RWPE2 (cell line): ENCODE results near the gene TTC27.

Experiments used
- ATAC-seq: fragments of 200-7000 bp; cut with Tn5 transposase; 3 replicates; pipeline ENCODE4 v1.9.1; 2021; ENCODE audit warnings: low read depth
- DNase-seq: peaks from one replicate; pipeline ENCODE4 v3.0.0-alpha.2; 2020; ENCODE audit warnings: low spot score
- H3K27ac ChIP-seq: fragments of 450-650 bp; 2 replicates; pipeline ENCODE4 v1.5.1; 2017; ENCODE audit warnings: mild to moderate bottlenecking; ENCODE audit not compliant: poor library complexity, severe bottlenecking
- H3K27me3 ChIP-seq: fragments of 250-450 bp; sonication (Bioruptor Pico); 2 replicates; pipeline ENCODE4 v1.5.1; 2021; ENCODE audit warnings: mild to moderate bottlenecking, moderate library complexity; ENCODE audit not compliant: insufficient read depth, poor library complexity, severe bottlenecking
- H3K36me3 ChIP-seq: fragments of 250-450 bp; sonication (Bioruptor Pico); 2 replicates; pipeline ENCODE4 v1.5.1; 2020; ENCODE audit warnings: low read depth, mild to moderate bottlenecking, moderate library complexity
- H3K4me1 ChIP-seq: fragments of 250-450 bp; sonication (Bioruptor Pico); 2 replicates; pipeline ENCODE4 v1.5.1; 2021; ENCODE audit warnings: mild to moderate bottlenecking, moderate library complexity; ENCODE audit not compliant: insufficient read depth, poor library complexity, severe bottlenecking
- H3K4me3 ChIP-seq: fragments of 250-450 bp; sonication (Bioruptor Pico); 2 replicates; pipeline ENCODE4 v1.5.1; 2021; ENCODE audit warnings: mild to moderate bottlenecking, moderate library complexity; ENCODE audit not compliant: severe bottlenecking
- H3K9me3 ChIP-seq: fragments of 250-450 bp; sonication (Bioruptor Pico); 2 replicates; pipeline ENCODE4 v1.5.1; 2021; ENCODE audit warnings: mild to moderate bottlenecking, moderate library complexity; ENCODE audit not compliant: severe bottlenecking
- CTCF ChIP-seq: fragments of 450-650 bp; IDR thresholded peaks from one replicate; pipeline ENCODE4 v1.5.1; 2017; ENCODE audit warnings: mild to moderate bottlenecking, moderate library complexity; ENCODE audit not compliant: poor library complexity, severe bottlenecking

Gene TTC27

DNA sequence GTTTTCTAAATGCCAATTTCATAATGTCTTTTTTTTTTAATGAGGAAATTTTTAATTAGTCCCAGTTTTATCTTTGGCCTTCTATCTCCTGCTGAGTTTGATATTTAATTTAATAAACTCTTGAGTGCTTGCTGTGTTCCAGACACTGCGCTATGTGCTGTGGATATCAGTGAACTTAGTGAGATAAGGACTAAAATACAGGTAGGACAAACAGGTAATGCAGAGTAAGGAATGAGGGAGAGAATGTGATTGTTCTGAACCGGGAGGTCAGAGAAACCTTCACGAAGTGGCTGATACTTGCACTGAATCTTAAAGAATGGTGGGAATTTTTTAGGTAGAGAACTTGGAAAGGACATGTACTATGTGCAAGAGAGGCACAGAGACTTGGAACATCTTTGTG, 28.2 kb downstream of the TTC27 start:
- no peaks in the 10 kb centered on the region for H3K27me3 ChIP-seq
- no peak for DNase-seq

GRCh38 chr2:32663864-32664263, 36.0 kb downstream of the TTC27 start:
- no peak for DNase-seq
- no peaks in the 10 kb centered on the region for H3K27me3 ChIP-seq
- no peak for TF ChIP-seq CTCF
- ATAC-seq = no peak
- no peaks in the 10 kb centered on the region for H3K9me3 ChIP-seq
- H3K27ac ChIP-seq = no peak overlapping the region
- no peak overlapping the region for H3K4me3 ChIP-seq
- no peaks in the 10 kb centered on the region for H3K4me1 ChIP-seq
- no peaks in the 10 kb centered on the region; the same call in 1 of the 2 replicates for H3K36me3 ChIP-seq

More for the DNA sequence above, 28.2 kb downstream of the TTC27 start:
- H3K27ac ChIP-seq = no peak overlapping the region
- peaks cover 16% of the 10 kb centered on the region for H3K36me3 ChIP-seq
- H3K4me3 ChIP-seq = no peak overlapping the region
- no peaks in the 10 kb centered on the region for H3K4me1 ChIP-seq
- no peak for ATAC-seq
- no peaks in the 10 kb centered on the region for H3K9me3 ChIP-seq
- TF ChIP-seq CTCF = no peak

DNA sequence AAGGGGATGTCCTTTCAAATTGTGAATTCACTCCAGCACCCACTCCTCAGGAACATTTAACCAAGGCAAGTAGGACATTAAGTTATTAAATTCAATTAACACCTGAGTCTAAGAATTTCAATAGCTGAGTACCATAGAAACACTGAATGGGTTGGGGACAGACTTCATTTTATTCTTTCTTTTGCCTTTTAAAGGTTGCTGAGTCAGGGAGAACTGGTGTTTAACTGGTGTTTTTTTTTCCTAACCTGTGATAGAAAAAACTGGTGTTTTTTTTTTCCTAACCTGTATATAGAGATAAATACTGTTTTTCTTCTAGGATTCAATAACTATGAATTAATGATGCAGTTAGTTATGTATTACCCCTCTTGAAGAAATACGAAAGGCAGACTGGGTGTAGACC, 38.9 kb downstream of the TTC27 start:
- no peaks in the 10 kb centered on the region for H3K36me3 ChIP-seq
- H3K9me3 ChIP-seq = no peaks in the 10 kb centered on the region
- H3K4me3 ChIP-seq = no peak overlapping the region
- no peaks in the 10 kb centered on the region for H3K4me1 ChIP-seq
- H3K27ac ChIP-seq = no peak overlapping the region
- TF ChIP-seq CTCF = no peak
- ATAC-seq = no peak
- no peaks in the 10 kb centered on the region for H3K27me3 ChIP-seq
- DNase-seq = no peak

DNA sequence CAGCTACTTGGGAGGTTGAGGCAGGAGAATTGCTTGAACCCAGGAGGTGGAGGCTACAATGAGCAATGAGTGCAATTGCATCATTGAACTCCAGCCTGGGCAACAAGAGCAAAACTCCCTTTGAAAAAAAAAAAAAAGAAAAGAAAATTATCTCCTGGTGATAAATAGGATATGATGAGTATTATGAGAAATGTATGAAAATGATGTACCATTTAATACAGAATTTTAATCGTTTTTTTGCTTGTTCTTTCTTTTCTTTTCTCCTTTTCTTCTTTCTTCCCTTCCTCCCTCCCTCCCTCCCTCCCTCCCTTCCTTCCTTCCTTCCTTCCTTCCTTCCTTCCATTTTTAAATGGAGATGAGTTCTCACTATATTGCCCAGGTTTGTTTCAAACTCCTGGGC, 40.4 kb downstream of the TTC27 start:
- H3K27ac ChIP-seq = no peak overlapping the region
- H3K4me3 ChIP-seq = no peak overlapping the region
- TF ChIP-seq CTCF = no peak
- no peaks in the 10 kb centered on the region for H3K4me1 ChIP-seq
- H3K9me3 ChIP-seq = no peaks in the 10 kb centered on the region
- DNase-seq (no peak), ATAC-seq (no peak)
- H3K27me3 ChIP-seq = no peaks in the 10 kb centered on the region
- peaks cover 7% of the 10 kb centered on the region; the same call in 1 of the 2 replicates for H3K36me3 ChIP-seq

DNA sequence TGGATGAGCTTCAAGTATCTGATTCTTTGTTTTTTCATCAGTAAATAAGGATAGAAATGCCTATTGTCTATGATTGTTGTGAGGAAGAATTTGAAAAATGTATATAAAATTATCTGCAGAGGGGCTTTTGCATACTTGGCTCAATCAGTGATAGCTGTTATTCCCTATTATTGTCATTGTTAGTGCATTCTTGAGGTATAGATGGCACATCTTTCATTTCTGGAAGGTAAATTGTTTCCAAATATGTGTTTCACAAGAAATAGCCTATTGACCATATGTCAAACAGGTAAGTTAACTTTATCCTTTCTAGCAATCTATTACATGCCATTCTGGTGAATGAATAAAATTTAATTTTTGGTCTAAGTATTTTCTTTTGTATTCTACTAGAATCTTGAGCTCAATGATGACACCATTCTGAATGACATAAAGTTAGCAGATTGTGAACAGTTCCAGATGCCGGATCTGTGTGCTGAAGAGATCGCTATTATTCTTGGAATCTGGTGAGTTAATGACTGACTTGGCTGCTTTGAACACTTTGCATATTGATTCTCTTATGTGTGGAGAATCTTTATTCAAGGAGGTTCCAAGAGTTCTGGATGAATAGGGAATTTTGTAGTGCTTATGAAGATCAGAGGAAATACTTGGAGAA, 44.2 kb downstream of the TTC27 start:
- Histone ChIP-seq H3K4me3 (no peak overlapping the region), H3K36me3 (peaks cover 19% of the 10 kb centered on the region; the same call in 1 of the 2 replicates), H3K4me1 (no peaks in the 10 kb centered on the region), H3K27me3 (no peaks in the 10 kb centered on the region), H3K9me3 (no peaks in the 10 kb centered on the region), H3K27ac (no peak overlapping the region)
- DNase-seq (no peak), ATAC-seq (no peak)
- TF ChIP-seq CTCF = no peak
